ENCODE data around the gene SCAANT1. TPM values are rescaled to one million over a fixed set of nuclear protein-coding genes. Genes with fewer than 3 reads are reported as not detected.
A peak's percentile ranks its signal among the peaks of the same experiment; 100 is the strongest.

The SCAANT1 gene
- total RNA-seq, 4 donors from 2014 or later: not detected

DNA sequence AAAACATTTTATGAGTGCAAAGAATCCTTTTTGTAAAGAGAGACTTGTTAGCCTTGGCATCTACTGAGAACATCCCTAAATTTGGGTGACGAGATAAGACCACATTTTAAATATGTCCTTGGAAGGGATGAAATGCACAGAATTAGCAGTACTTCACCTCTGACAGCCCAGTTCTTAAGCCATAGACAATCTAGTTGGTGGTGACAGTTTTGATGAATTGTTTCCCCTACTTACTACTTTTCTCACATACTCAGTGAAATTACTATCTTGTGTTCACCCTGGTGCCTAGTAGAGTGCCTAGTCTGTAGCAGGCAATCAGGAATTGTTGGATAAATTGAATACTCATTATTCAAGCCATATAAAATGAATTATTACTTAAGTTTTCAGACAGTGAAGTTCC lies 3.4 kb downstream of the SCAANT1 start:
- H3K27ac ChIP-seq: no peak overlapping the region
- intact Hi-C loops (cut with DNase I; ENCODE audit: low total_unique reads) (no loop called here), in situ Hi-C loops (cut with MboI; ENCODE audit: low pct_ligation_motif_present in 1 of 4, low pct_unique_long_range_greater_than_20kb in 1 of 4, low sequenced_read_pairs in 3 of 4) (no loop called here)
- no peak for DNase-seq
- no peaks in the 10 kb centered on the region for H3K36me3 ChIP-seq
- H3K4me1 ChIP-seq: peaks cover 6 to 33% (median 19%) of the 10 kb centered on the region in 4 donors
- H3K27me3 ChIP-seq: no peaks in the 10 kb centered on the region
- no peaks in the 10 kb centered on the region for H3K9me3 ChIP-seq
- H3K4me3 ChIP-seq: no peak overlapping the region
- WGBS, 2 donors (ENCODE audit: low coverage in 1 of 2): 95 to 100% methylated on average over 1 of the region's 1 CpG
- TF ChIP-seq POLR2AphosphoS5 (IDR thresholded peaks at IDR 0.05) (no peak), EP300 (IDR thresholded peaks at IDR 0.05; ENCODE audit: low read depth) (no peak), POLR2A (IDR thresholded peaks at IDR 0.05) (no peak)
- TF ChIP-seq, protein P1, sequence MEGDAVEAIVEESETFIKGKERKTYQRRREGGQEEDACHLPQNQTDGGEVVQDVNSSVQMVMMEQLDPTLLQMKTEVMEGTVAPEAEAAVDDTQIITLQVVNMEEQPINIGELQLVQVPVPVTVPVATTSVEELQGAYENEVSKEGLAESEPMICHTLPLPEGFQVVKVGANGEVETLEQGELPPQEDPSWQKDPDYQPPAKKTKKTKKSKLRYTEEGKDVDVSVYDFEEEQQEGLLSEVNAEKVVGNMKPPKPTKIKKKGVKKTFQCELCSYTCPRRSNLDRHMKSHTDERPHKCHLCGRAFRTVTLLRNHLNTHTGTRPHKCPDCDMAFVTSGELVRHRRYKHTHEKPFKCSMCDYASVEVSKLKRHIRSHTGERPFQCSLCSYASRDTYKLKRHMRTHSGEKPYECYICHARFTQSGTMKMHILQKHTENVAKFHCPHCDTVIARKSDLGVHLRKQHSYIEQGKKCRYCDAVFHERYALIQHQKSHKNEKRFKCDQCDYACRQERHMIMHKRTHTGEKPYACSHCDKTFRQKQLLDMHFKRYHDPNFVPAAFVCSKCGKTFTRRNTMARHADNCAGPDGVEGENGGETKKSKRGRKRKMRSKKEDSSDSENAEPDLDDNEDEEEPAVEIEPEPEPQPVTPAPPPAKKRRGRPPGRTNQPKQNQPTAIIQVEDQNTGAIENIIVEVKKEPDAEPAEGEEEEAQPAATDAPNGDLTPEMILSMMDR (IDR thresholded peaks at IDR 0.05): no peak

DNA sequence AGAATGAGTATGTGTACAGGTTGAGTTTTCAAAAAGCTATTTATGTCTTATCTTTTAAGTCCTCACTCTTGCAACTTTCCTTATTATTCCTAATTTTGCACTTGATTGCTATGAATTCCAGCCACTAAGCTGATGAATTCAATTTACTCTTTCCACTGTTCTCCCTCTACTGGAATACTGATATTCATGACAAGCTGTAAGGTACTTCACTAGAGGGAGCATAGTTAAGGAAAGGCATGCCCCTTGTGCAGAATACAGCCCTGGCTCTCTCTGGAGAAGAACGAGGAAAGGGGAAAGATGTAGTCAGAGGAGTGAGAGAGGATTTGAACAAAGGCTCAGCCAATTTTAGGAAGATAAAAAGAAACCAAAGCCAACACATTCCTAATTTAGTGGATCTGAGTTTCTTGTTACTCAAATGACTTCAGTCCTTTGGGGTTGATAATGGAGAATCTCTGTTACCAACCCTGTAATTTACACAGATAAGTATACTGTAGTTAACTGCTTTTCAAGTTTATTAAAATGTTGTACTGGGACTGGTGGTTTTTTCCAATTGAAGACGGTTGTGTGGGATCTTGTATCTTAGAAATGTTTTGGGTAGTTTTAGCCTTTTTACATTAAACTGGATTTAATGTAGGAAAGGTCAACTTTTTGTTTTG lies 4.0 kb downstream of the SCAANT1 start:
- Histone ChIP-seq H3K36me3 (no peaks in the 10 kb centered on the region), H3K9me3 (no peaks in the 10 kb centered on the region), H3K4me3 (no peak overlapping the region), H3K27me3 (no peaks in the 10 kb centered on the region), H3K4me1 (peaks cover 6 to 27% (median 13%) of the 10 kb centered on the region in 4 donors), H3K27ac (no peak overlapping the region)
- intact Hi-C loops (cut with DNase I; ENCODE audit: low total_unique reads) (no loop called here), in situ Hi-C loops (cut with MboI; ENCODE audit: low pct_ligation_motif_present in 1 of 4, low pct_unique_long_range_greater_than_20kb in 1 of 4, low sequenced_read_pairs in 3 of 4) (no loop called here)
- no peak for TF ChIP-seq POLR2A (IDR thresholded peaks at IDR 0.05)
- no peak for TF ChIP-seq EP300 (IDR thresholded peaks at IDR 0.05; ENCODE audit: low read depth)
- no peak for TF ChIP-seq POLR2AphosphoS5 (IDR thresholded peaks at IDR 0.05)
- TF ChIP-seq, protein P1 (IDR thresholded peaks at IDR 0.05): no peak
- no peak for DNase-seq
- 38 to 74% methylated on average over 2 of the region's 2 CpGs for whole genome bisulfite sequencing, 2 donors (ENCODE audit: low coverage in 1 of 2)

DNA sequence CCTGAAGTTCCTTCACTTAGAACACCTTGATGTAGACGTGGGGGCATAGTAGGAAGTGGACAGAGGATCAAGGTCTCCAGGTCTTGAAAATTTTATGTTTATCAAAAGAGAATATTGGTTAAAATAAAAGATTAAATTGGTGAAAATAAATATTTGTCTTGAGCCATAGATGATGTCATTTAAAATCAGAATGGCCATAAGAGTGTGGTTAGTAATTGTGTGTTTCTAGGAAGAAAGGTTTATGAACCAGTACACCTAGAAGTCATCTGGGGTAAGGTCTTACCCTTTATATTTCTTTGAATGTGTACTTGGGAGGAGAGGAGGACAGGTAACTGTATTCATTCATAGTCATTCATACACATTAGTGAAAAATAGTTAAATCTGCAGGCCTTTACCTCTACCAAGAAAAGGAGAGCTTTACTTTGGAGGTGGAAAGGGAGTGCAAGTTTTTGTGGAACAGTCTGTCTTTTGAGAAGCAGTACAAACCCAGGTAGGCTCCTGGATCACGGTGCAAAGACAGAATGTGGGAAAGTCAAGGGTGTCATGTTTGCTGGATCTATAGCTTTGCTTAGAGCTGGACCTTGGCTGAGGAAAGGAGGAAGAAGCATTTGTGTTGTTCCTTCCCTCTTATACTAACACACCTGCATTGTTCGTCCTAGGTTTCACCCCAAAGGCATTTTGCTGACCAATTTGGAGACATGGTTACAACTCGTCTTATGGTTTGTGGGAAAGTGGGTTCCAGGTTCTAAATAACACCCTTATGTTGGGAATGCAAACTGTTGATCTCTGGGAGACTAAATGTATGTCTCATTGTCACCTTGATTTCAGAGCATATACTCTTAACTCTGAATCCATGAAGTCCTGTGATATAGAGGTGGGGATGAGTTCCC lies 6.2 kb downstream of the SCAANT1 start:
- H3K4me3 ChIP-seq: no peak overlapping the region
- in situ Hi-C loops (cut with MboI; ENCODE audit: low pct_ligation_motif_present in 1 of 4, low pct_unique_long_range_greater_than_20kb in 1 of 4, low sequenced_read_pairs in 3 of 4): no loop called here
- H3K4me1 ChIP-seq: peaks cover 2 to 21% (median 5%) of the 10 kb centered on the region in 4 donors
- no peaks in the 10 kb centered on the region for H3K27me3 ChIP-seq
- peak overlapping the region in 2 of 4 donors; percentile 3 to 30 for H3K27ac ChIP-seq
- WGBS, 2 donors (ENCODE audit: low coverage in 1 of 2): 52 to 68% methylated on average over 3 to 4 of the region's 4 CpGs
- DNase-seq: no peak
- no peaks in the 10 kb centered on the region for H3K9me3 ChIP-seq
- intact Hi-C loops (cut with DNase I; ENCODE audit: low total_unique reads): no loop called here
- no peak for TF ChIP-seq POLR2AphosphoS5 (IDR thresholded peaks at IDR 0.05)
- TF ChIP-seq, protein P1 (IDR thresholded peaks at IDR 0.05): no peak
- TF ChIP-seq POLR2A (IDR thresholded peaks at IDR 0.05): no peak
- no peak for TF ChIP-seq EP300 (IDR thresholded peaks at IDR 0.05; ENCODE audit: low read depth)
- no peaks in the 10 kb centered on the region for H3K36me3 ChIP-seq

DNA sequence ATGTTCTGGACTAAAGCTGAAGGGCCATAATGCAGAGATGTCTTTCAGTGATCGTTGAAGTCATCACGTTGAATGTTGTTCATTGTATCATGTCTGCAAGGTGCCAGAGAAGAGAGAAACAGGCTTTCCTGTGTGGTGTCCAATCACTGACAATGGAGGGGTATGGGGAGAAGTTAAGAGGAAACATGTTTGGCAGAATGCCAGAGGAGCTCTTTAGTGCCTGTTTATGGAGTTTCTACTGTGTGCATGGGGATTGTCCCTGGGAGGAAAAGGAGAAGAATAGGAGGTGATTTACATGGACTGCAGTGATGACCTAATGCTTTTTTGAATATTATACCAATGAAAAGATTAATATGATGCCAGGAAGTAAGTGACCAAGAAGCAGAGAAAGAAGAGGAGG lies 11.7 kb downstream of the SCAANT1 start:
- H3K36me3 ChIP-seq: peaks cover 0 to 9% (median 2%) of the 10 kb centered on the region in 4 donors
- in situ Hi-C loops (cut with MboI; ENCODE audit: low pct_ligation_motif_present in 1 of 4, low pct_unique_long_range_greater_than_20kb in 1 of 4, low sequenced_read_pairs in 3 of 4): no loop called here
- 79 to 82% methylated on average over 2 of the region's 2 CpGs for WGBS, 2 donors (ENCODE audit: low coverage in 1 of 2)
- TF ChIP-seq EP300 (IDR thresholded peaks at IDR 0.05; ENCODE audit: low read depth) (no peak), POLR2AphosphoS5 (IDR thresholded peaks at IDR 0.05) (no peak), POLR2A (IDR thresholded peaks at IDR 0.05) (no peak)
- TF ChIP-seq, protein P1 (IDR thresholded peaks at IDR 0.05): no peak
- intact Hi-C loops (cut with DNase I; ENCODE audit: low total_unique reads): no loop called here
- no peak for DNase-seq
- no peak overlapping the region for H3K27ac ChIP-seq
- no peak overlapping the region for H3K4me3 ChIP-seq
- H3K4me1 ChIP-seq: peaks cover 0 to 11% (median 4%) of the 10 kb centered on the region in 4 donors
- H3K27me3 ChIP-seq: no peaks in the 10 kb centered on the region
- H3K9me3 ChIP-seq: no peaks in the 10 kb centered on the region
